ENCODE measurements around the gene HECW1.

DNA sequence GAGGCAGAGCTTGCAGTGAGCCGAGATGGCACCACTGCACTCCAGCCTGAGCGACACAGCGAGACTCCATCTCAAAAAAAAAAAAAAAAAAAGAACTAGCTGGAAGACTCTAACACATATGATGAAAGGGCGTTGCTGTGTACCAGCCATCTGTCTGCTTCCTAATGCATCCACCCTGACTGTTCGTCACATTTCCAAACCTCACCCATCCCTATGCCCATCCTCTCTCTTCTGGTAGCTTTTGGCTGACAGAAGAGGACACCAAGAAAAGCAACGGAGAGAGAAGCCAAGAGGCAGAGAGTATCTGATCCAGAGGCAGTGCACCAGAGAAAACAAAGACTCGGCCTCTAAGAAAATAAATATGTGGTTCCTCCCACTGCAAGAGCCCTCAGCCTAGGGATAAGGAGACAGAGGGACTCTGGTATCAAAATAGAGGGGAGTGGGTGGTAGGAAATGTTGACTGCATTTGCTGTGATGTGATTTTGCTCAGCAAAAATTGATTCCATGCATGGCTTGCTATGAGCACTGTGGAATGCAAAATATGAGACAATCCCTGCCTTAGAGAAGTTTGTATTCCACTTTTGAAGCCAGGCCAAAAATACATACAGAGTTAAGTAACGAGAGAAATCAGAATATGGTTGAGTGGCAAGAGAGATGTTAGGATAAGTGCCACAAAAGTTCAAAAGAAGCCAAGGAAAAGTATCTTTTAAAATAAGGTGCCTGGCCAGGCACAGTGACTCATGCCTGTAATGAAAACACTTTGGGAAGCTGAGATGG, 369.6 kb downstream of the HECW1 start:
- no peak for TF ChIP-seq FOXK2 (IDR thresholded peaks at IDR 0.05)
- TF ChIP-seq CTCF (CRISPR knock-in tag; IDR thresholded peaks at IDR 0.05): no peak
- TF ChIP-seq POLR2AphosphoS5 (IDR thresholded peaks at IDR 0.05; ENCODE audit: low read depth, low read length): no peak
- TF ChIP-seq TCF7L2 (IDR thresholded peaks at IDR 0.05; ENCODE audit: low read depth, low read length): no peak
- TF ChIP-seq FOXJ3 (CRISPR knock-in tag; IDR thresholded peaks at IDR 0.05; ENCODE audit: borderline replicate concordance): no peak
- TF ChIP-seq SRSF1 (optimal IDR thresholded peaks at IDR 0.05; ENCODE audit: low read depth, low read length): no peak
- no peak for TF ChIP-seq YY1 (IDR thresholded peaks at IDR 0.05; ENCODE audit: insufficient read depth, insufficient replicate concordance, low read depth, low read length)
- no peak for TF ChIP-seq ZNF274 (CRISPR knock-in tag; IDR thresholded peaks at IDR 0.05)
- no peak for TF ChIP-seq ZBTB8A (CRISPR knock-in tag; IDR thresholded peaks at IDR 0.05; ENCODE audit: borderline replicate concordance, low read depth)
- no peak for TF ChIP-seq ZNF704 (CRISPR knock-in tag; IDR thresholded peaks at IDR 0.05; ENCODE audit: borderline replicate concordance)

Measured in HepG2 (cell line).